Measurements from ENCODE around the gene SF1. TPM values are rescaled to one million over a fixed set of nuclear protein-coding genes. Genes with fewer than 3 reads are reported as not detected.

Gene SF1
- total RNA-seq, 1 experiment from 2014 or later: 285 TPM

DNA sequence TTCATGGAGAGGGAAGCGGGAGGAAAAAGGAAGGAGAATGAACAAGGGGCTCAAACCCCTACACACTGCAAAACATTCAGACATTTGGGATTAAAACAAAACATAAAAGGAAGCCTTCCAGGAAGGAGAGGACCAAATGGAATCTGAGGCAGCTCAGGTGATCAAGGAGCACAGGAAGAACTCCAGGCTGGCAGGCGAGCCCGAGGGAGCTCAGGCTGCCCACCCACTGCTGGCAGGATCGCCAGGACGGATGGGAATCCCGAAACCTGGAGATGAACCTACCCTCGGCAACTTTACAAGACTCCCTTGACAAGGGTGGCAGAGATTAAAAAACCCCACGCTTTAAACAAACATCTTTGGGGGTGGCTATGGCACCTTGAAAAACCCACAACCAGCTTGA lies 13.6 kb downstream of the SF1 start:
- POLR2A ChIA-PET: no interaction called here
- ATAC-seq: no peak

More for the DNA sequence above, 13.6 kb downstream of the SF1 start:
- peak overlapping the region; percentile 43 for H3K4me3 Mint-ChIP-seq
- no peaks in the 10 kb centered on the region for H3K27me3 Mint-ChIP-seq (ENCODE audit: low read depth)
- H3K4me1 Mint-ChIP-seq: peaks cover 79% of the 10 kb centered on the region
- H3K36me3 Mint-ChIP-seq: peaks cover 49% of the 10 kb centered on the region
- no peak for DNase-seq (ENCODE audit: low spot score)
- CTCF ChIA-PET: interaction anchor here (0.8 to 7.5 kb wide), 6 partner anchors 9 to 76 kb away, joined by 3 to 150 read pairs (median 5); partner anchors contain the start of genes RASGRP2 and SF1
- peak overlapping the region; percentile 98 for H3K27ac Mint-ChIP-seq
- no peaks in the 10 kb centered on the region for H3K9me3 Mint-ChIP-seq
- TF ChIP-seq ZNF232 (CRISPR knock-in tag; IDR thresholded peaks at IDR 0.05): no peak
- TF ChIP-seq ZNF138 (CRISPR knock-in tag; conservative IDR thresholded peaks at IDR 0.05): no peak
- TF ChIP-seq ZNF512 (CRISPR knock-in tag; IDR thresholded peaks at IDR 0.05; ENCODE audit: borderline replicate concordance): no peak
- no peak for TF ChIP-seq MAX (CRISPR knock-in tag; IDR thresholded peaks at IDR 0.05)
- TF ChIP-seq, protein P1, sequence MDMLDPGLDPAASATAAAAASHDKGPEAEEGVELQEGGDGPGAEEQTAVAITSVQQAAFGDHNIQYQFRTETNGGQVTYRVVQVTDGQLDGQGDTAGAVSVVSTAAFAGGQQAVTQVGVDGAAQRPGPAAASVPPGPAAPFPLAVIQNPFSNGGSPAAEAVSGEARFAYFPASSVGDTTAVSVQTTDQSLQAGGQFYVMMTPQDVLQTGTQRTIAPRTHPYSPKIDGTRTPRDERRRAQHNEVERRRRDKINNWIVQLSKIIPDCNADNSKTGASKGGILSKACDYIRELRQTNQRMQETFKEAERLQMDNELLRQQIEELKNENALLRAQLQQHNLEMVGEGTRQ (CRISPR knock-in tag; IDR thresholded peaks at IDR 0.05): no peak
- TF ChIP-seq, protein P2, sequence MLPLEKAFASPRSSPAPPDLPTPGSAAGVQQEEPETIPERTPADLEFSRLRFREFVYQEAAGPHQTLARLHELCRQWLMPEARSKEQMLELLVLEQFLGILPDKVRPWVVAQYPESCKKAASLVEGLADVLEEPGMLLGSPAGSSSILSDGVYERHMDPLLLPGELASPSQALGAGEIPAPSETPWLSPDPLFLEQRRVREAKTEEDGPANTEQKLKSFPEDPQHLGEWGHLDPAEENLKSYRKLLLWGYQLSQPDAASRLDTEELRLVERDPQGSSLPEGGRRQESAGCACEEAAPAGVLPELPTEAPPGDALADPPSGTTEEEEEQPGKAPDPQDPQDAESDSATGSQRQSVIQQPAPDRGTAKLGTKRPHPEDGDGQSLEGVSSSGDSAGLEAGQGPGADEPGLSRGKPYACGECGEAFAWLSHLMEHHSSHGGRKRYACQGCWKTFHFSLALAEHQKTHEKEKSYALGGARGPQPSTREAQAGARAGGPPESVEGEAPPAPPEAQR (CRISPR knock-in tag; IDR thresholded peaks at IDR 0.05): no peak
- no peak for TF ChIP-seq IRF2 (CRISPR knock-in tag; IDR thresholded peaks at IDR 0.05; ENCODE audit: borderline replicate concordance, low read depth)
- TF ChIP-seq ATF6 (CRISPR knock-in tag; IDR thresholded peaks at IDR 0.05): no peak
- TF ChIP-seq ZMAT4 (CRISPR knock-in tag; IDR thresholded peaks at IDR 0.05): no peak
- no peak for TF ChIP-seq E2F4 (CRISPR knock-in tag; IDR thresholded peaks at IDR 0.05; ENCODE audit: borderline replicate concordance, low read depth)
- no peak for TF ChIP-seq MYBL2 (CRISPR knock-in tag; IDR thresholded peaks at IDR 0.05)
- no peak for TF ChIP-seq NFE2L1 (CRISPR knock-in tag; IDR thresholded peaks at IDR 0.05)
- TF ChIP-seq USF1 (CRISPR knock-in tag; IDR thresholded peaks at IDR 0.05): no peak
- TF ChIP-seq TEAD4 (CRISPR knock-in tag; IDR thresholded peaks at IDR 0.05): no peak
- TF ChIP-seq, protein P3, sequence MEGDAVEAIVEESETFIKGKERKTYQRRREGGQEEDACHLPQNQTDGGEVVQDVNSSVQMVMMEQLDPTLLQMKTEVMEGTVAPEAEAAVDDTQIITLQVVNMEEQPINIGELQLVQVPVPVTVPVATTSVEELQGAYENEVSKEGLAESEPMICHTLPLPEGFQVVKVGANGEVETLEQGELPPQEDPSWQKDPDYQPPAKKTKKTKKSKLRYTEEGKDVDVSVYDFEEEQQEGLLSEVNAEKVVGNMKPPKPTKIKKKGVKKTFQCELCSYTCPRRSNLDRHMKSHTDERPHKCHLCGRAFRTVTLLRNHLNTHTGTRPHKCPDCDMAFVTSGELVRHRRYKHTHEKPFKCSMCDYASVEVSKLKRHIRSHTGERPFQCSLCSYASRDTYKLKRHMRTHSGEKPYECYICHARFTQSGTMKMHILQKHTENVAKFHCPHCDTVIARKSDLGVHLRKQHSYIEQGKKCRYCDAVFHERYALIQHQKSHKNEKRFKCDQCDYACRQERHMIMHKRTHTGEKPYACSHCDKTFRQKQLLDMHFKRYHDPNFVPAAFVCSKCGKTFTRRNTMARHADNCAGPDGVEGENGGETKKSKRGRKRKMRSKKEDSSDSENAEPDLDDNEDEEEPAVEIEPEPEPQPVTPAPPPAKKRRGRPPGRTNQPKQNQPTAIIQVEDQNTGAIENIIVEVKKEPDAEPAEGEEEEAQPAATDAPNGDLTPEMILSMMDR (IDR thresholded peaks at IDR 0.05): no peak
- no peak for TF ChIP-seq NR2C2 (CRISPR knock-in tag; IDR thresholded peaks at IDR 0.05)
- no peak for TF ChIP-seq ESRRA (CRISPR knock-in tag; IDR thresholded peaks at IDR 0.05; ENCODE audit: borderline replicate concordance)
- TF ChIP-seq EMX1 (CRISPR knock-in tag; IDR thresholded peaks at IDR 0.05): no peak
